Fibroblast of mammary gland (primary cell): Measurements from ENCODE around the gene AMDHD2.

Source experiments
- DNase-seq: peaks from one replicate; pipeline ENCODE4 v3.0.0-alpha.2; 2010; ENCODE audit warnings: low read depth
- H3K4me3 ChIP-seq: 2 replicates; pipeline ENCODE4 v1.5.1; 2011; ENCODE audit warnings: low read depth, mild to moderate bottlenecking, low read length, moderate library complexity; ENCODE audit not compliant: control insufficient read depth
- CTCF ChIP-seq: conservative IDR thresholded peaks from 2 replicates; pipeline ENCODE4 v1.5.1; 2011; ENCODE audit warnings: low read depth, low read length, inconsistent platforms; ENCODE audit not compliant: control insufficient read depth, insufficient read depth

Gene AMDHD2

GRCh38 chr16:2495041-2495440 is 25.1 kb upstream of the AMDHD2 start:
- no peak for TF ChIP-seq CTCF
- H3K4me3 ChIP-seq: no peak overlapping the region
- no peak for DNase-seq

GRCh38 chr16:2496223-2497115 is 23.7 kb upstream of the AMDHD2 start:
- no peak for TF ChIP-seq CTCF
- no peak for DNase-seq
- H3K4me3 ChIP-seq: no peak overlapping the region

DNA sequence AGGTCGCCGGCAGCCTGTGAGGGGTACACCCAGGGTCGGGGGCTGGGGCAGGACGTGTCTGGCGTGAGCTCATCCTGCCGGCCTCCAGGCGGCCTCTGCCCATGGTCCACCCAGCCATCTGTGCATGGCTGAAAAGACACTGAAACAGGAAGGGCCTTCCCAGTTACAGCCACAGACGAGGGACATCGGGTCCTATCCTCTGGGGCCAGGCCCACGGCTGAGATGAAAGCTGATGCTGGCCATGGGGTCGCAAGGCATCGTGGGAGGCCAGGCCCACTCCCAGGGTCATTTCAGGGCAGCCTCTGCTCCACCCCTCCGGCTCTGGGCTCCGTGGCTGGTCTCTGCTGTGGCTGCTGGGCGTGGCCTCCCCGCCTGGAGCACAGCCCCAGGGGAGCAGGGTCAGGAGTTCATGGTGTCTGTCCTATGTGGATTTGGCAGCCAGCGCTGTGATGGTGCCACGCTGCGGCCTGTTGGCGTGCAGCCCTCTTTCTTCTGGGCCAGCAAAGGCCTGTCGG is 23.0 kb upstream of the AMDHD2 start:
- H3K4me3 ChIP-seq: no peak overlapping the region
- DNase-seq: peak; percentile 33
- TF ChIP-seq CTCF: no peak

DNA sequence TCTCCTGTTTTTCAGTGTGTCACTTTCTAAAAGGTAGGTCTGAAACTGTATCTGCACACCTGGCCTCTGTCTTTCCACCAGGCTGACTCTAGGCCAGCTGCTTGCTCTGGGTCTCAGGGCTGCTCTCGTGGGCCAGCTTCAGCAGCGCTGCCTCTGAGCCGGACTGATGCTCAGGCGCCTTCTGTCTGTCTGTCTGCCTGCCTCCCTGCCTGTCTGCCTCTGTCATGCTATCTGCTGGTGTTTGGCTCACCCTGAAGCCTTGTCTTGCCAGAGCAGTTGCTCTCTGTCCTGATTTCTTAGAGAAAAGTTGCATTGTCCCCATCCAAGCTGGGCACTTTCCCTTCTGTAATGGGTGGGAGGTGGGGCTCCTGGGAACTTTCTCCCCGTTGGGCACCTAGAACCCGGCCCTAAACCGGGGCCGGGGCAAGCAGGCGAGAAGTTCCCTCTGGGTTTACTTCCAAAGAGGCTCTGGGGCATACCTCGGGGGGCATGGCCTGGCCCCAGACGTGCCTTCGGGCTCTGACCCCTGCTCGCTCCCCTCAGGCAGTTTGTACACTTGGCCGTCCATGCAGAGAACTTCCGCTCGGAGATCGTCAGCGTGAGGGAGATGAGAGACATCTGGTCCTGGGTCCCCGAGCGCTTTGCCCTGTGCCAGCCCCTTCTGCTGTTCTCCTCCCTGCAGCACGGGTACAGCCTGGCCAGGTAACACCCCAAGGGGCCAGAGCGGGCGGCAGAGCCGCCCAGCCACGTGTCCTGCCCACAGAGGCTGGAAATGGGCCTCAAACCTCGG is 22.3 kb upstream of the AMDHD2 start:
- no peak for TF ChIP-seq CTCF
- no peak overlapping the region for H3K4me3 ChIP-seq

GRCh38 chr16:2498531-2499253 is 21.5 kb upstream of the AMDHD2 start:
- no peak for TF ChIP-seq CTCF
- no peak for DNase-seq

More for the DNA sequence above, 22.3 kb upstream of the AMDHD2 start:
- DNase-seq: no peak

DNA sequence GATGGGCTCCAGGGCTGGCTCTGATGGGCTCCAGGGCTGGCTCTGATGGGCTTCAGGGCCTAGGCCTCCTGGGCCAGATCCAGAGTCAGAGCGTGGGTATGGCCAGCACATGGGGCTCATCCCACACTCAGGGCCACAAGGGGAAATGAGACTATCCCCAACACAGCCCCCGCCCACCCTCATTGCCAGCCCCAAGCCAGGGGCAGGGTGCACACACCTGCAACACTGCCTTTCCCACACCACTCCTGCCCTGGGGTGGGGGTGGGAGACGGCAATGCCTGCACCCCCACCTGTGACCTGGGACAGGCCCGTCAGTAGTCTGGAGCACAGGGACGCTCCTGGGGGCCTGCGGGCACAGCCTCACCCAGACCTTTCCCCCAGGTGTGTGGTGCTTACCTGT is 20.7 kb upstream of the AMDHD2 start:
- H3K4me3 ChIP-seq: no peak overlapping the region
- TF ChIP-seq CTCF: no peak
- no peak for DNase-seq

More at GRCh38 chr16:2498531-2499253, 21.5 kb upstream of the AMDHD2 start:
- H3K4me3 ChIP-seq: no peak overlapping the region
